Stomach (tissue), 9 donors: ENCODE data around the gene PLPP7. TPM values are rescaled to one million over a fixed set of nuclear protein-coding genes. Genes with fewer than 3 reads are reported as not detected.

Source experiments
- DNase-seq, 2 donors: peaks; one replicate each; pipeline versions ENCODE4 v3.0.0 to v3.0.0-alpha.2; 2013 to 2019
- H3K27ac ChIP-seq, 5 donors: fragments of 200-600 bp in 4 of 5; sonication (generic) in 4 of 5; one replicate each; pipeline ENCODE4 v1.5.1; 2013 to 2019; ENCODE audit warnings: mild to moderate bottlenecking in 1 of 5, moderate library complexity in 1 of 5
- H3K27me3 ChIP-seq, 3 donors: fragments of 200-600 bp; sonication (generic); one replicate each; pipeline ENCODE4 v1.5.1; 2017 to 2019; ENCODE audit warnings: mixed run types in 1 of 3
- H3K36me3 ChIP-seq, 4 donors: fragments of 200-600 bp; sonication (generic); 1 replicate in 3 of 4; 2 replicates in 1 of 4; pipeline ENCODE4 v1.5.1; 2016 to 2019
- H3K4me1 ChIP-seq, 4 donors: fragments of 200-600 bp; sonication (generic); one replicate each; pipeline ENCODE4 v1.5.1; 2016 to 2019
- H3K4me3 ChIP-seq, 4 donors: fragments of 200-600 bp; sonication (generic) in 3 of 4; one replicate each; pipeline ENCODE4 v1.5.1; 2016 to 2019; ENCODE audit warnings: mild to moderate bottlenecking in 1 of 4
- H3K9me3 ChIP-seq, 4 donors: fragments of 200-600 bp; sonication (generic); one replicate each; pipeline ENCODE4 v1.5.1; 2016 to 2019
- CTCF ChIP-seq, 7 experiments: fragments of 450-650 bp in 4 of 7; fragments of 200-600 bp in 3 of 7; sonication (generic) in 3 of 7; IDR thresholded peaks; one replicate each; pipeline ENCODE4 v1.5.1; 2016 to 2019; ENCODE audit warnings: antibody characterized with exemption in 7 of 7, control low read depth in 2 of 7, mild to moderate bottlenecking in 1 of 7
- EP300 ChIP-seq: sonication (generic); formaldehyde crosslinking; IDR thresholded peaks from one replicate; pipeline ENCODE4 v1.6.1; 2017; ENCODE audit warnings: antibody characterized with exemption
- POLR2A ChIP-seq, 4 donors: fragments of 450-650 bp; IDR thresholded peaks; one replicate each; pipeline ENCODE4 v1.6.1; 2016; ENCODE audit warnings: antibody characterized with exemption in 4 of 4, control low read depth in 2 of 4, mild to moderate bottlenecking in 1 of 4, moderate library complexity in 1 of 4
- POLR2AphosphoS5 ChIP-seq, 3 donors: sonication (generic); formaldehyde crosslinking; IDR thresholded peaks; one replicate each; pipeline ENCODE4 v1.6.1; 2016; ENCODE audit warnings: antibody characterized with exemption in 3 of 3
- WGBS, 5 donors: extraction: QIAGEN DNeasy Blood & Tissue Kit in 3 of 5; methylation state at CpG; one replicate each; pipeline versions ENCODE4 v1.1.5 to v1.1.7; 2013 to 2018; 5-methylcytosine and 5-hydroxymethylcytosine counted together
- intact Hi-C: fragments of 100-400 bp; cut with DNase I; formaldehyde crosslinking; loops from one replicate; pipeline ENCODE4 v1.15.1; 2023; ENCODE audit warnings: low total_unique reads
- polyA plus RNA-seq, 3 donors: library from polyadenylated mRNA; stranded (reverse); fragments of 200-250 nt; gene quantifications; one replicate each; pipeline ENCODE4 v1.2.3, GENCODE V29; 2013
- total RNA-seq, 5 donors: library from RNA; depleted of rRNA; stranded (reverse); fragments of >200 nt; gene quantifications; one replicate each; pipeline versions ENCODE4 v1.1.0 to v1.2.3, GENCODE V29; 2014 to 2016
- donor health status: healthy with polysubstance abuse.
- donor health status: Bipolar disorder and iron deficiency.
- donor health status: healthy.

Gene PLPP7
- total and polyA plus RNA-seq, 8 donors: 0.29 to 1.8 (median 1.6) TPM; not detected in 1

GRCh38 chr9:131287359-131287758 lies 2.2 kb upstream of the PLPP7 start:
- TF ChIP-seq POLR2AphosphoS5 (IDR thresholded peaks at IDR 0.05): no peak
- TF ChIP-seq CTCF (IDR thresholded peaks at IDR 0.05): no peak
- no peak for TF ChIP-seq POLR2A (IDR thresholded peaks at IDR 0.05)
- TF ChIP-seq EP300: no peak
- Histone ChIP-seq H3K27me3 (peaks cover 0 to 16% (median 10%) of the 10 kb centered on the region in 3 donors), H3K4me1 (peaks cover 5 to 31% (median 16%) of the 10 kb centered on the region in 4 donors), H3K4me3 (no peak overlapping the region), H3K9me3 (no peaks in the 10 kb centered on the region), H3K36me3 (no peaks in the 10 kb centered on the region), H3K27ac (no peak overlapping the region)
- 82 to 91% (median 85%) methylated on average over 6 of the region's 6 CpGs for WGBS, 5 donors
- intact Hi-C loops: no loop called here
- no peak for DNase-seq

GRCh38 chr9:131288217-131288616 lies 1.3 kb upstream of the PLPP7 start:
- Histone ChIP-seq H3K4me3 (no peak overlapping the region), H3K9me3 (no peaks in the 10 kb centered on the region), H3K4me1 (peaks cover 0 to 23% (median 7%) of the 10 kb centered on the region in 4 donors), H3K27me3 (peaks cover 0 to 8% (median 2%) of the 10 kb centered on the region in 3 donors), H3K36me3 (no peaks in the 10 kb centered on the region), H3K27ac (no peak overlapping the region)
- 64 to 84% (median 70%) methylated on average over 7 to 9 of the region's 9 CpGs for WGBS, 5 donors
- TF ChIP-seq POLR2AphosphoS5 (IDR thresholded peaks at IDR 0.05) (no peak), CTCF (IDR thresholded peaks at IDR 0.05) (no peak), EP300 (no peak), POLR2A (IDR thresholded peaks at IDR 0.05) (no peak)
- no peak for DNase-seq
- intact Hi-C loops: no loop called here

- intact Hi-C loops: no loop called here
- 69 to 81% (median 79%) methylated on average over 15 to 34 of the region's 34 CpGs for WGBS, 5 donors
- TF ChIP-seq CTCF (IDR thresholded peaks at IDR 0.05): no peak
- no peak for TF ChIP-seq EP300
- no peak for TF ChIP-seq POLR2AphosphoS5 (IDR thresholded peaks at IDR 0.05)
- no peak for TF ChIP-seq POLR2A (IDR thresholded peaks at IDR 0.05)
- no peaks in the 10 kb centered on the region for H3K9me3 ChIP-seq
- peaks cover 0 to 22% (median 9%) of the 10 kb centered on the region in 4 donors for H3K4me1 ChIP-seq
- DNase-seq: no peak
- no peaks in the 10 kb centered on the region for H3K36me3 ChIP-seq
- peak overlapping the region in 4 of 5 donors; percentile 43 to 73 (median 68) for H3K27ac ChIP-seq
- no peaks in the 10 kb centered on the region for H3K27me3 ChIP-seq
- H3K4me3 ChIP-seq: peak overlapping the region; percentile 40 to 53 (median 48)
These were observed 678 bp downstream of the PLPP7 start for GRCh38 chr9:131290036-131290766.

- intact Hi-C loops: no loop called here
- WGBS, 5 donors: 73 to 90% (median 78%) methylated on average over 10 to 17 of the region's 17 CpGs
- H3K27me3 ChIP-seq: no peaks in the 10 kb centered on the region
- TF ChIP-seq POLR2A (IDR thresholded peaks at IDR 0.05) (no peak), CTCF (IDR thresholded peaks at IDR 0.05) (no peak)
- no peaks in the 10 kb centered on the region for H3K9me3 ChIP-seq
- no peak overlapping the region for H3K27ac ChIP-seq
- no peak for DNase-seq
- no peaks in the 10 kb centered on the region for H3K36me3 ChIP-seq
- peak overlapping the region; percentile 40 to 53 (median 48) for H3K4me3 ChIP-seq
- H3K4me1 ChIP-seq: peaks cover 0 to 22% (median 9%) of the 10 kb centered on the region in 4 donors
These were observed 1.3 kb downstream of the PLPP7 start for GRCh38 chr9:131290767-131291370.
